Measurements from ENCODE around the gene UXS1.

GRCh38 chr2:106076941-106077340, 117.2 kb downstream of the UXS1 start:
- TF ChIP-seq CTCF (conservative IDR thresholded peaks at IDR 0.05; ENCODE audit: low read length) (peak; percentile 50), EZH2phosphoT487 (IDR thresholded peaks at IDR 0.05; ENCODE audit: borderline replicate concordance) (no peak)

Data from Loucy (cell line).